HUES6 (cell line): ENCODE data around the gene MYL11.
"Not testable (repeated sequence)": the region's sequence is repeated elsewhere in the genome, so short reads cannot be mapped to it uniquely, and the experiment has no call there.

ENCODE experiments used
- H3K27ac ChIP-seq: 2 replicates; pipeline ENCODE4 v1.7.0; 2013; ENCODE audit warnings: low read depth, mild to moderate bottlenecking, low read length, inconsistent platforms
- H3K27me3 ChIP-seq: 2 replicates; pipeline ENCODE4 v1.6.1; 2013; ENCODE audit warnings: low read length; ENCODE audit not compliant: control insufficient read depth, insufficient read depth
- H3K36me3 ChIP-seq: 2 replicates; pipeline ENCODE4 v1.6.1; 2013; ENCODE audit warnings: low read length; ENCODE audit not compliant: control insufficient read depth, insufficient read depth
- H3K4me1 ChIP-seq: 2 replicates; pipeline ENCODE4 v1.6.1; 2013; ENCODE audit warnings: low read length; ENCODE audit not compliant: control insufficient read depth, insufficient read depth
- H3K4me3 ChIP-seq: 2 replicates; pipeline ENCODE4 v1.5.1; 2013; ENCODE audit warnings: low read depth, low read length
- H3K9ac ChIP-seq: one replicate; pipeline ENCODE4 v1.6.1; 2013; ENCODE audit warnings: mild to moderate bottlenecking, low read length
- H3K9me3 ChIP-seq: 2 replicates; pipeline ENCODE4 v1.6.1; 2013; ENCODE audit warnings: low read depth, low read length; ENCODE audit not compliant: control insufficient read depth, insufficient read depth

Gene MYL11, protein sequence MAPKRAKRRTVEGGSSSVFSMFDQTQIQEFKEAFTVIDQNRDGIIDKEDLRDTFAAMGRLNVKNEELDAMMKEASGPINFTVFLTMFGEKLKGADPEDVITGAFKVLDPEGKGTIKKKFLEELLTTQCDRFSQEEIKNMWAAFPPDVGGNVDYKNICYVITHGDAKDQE

DNA sequence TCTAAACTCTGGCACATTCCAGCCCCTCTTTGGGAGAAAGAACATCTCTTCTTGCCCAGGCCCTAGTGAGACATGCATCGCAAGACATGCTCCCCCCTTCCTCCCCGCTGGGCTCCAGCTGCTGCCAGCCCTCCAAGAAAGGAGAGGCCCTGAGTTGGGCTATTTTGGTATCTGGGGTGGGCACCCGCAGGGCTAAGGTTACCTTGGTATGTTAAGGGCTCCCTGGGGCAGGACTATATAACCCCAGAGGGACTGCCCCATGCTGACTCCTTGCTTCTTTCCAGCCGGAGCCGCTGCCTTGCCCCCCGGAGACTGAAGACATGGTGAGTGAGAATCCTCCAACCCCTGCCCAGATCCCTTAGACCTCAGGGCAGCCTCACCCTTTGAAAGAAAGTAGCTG is at the start of gene MYL11:
Gene MYL11, plus strand, starts transcription at position 265 of the 400 bp plus-strand sequence. Its CDS starts 56 bp downstream, at position 321.
- no peaks in the 10 kb centered on the region for H3K9me3 ChIP-seq
- H3K27me3 ChIP-seq: no peaks in the 10 kb centered on the region
- no peaks in the 10 kb centered on the region for H3K36me3 ChIP-seq
- H3K4me3 ChIP-seq: no peak within 1 kb of the TSS
- H3K4me1 ChIP-seq: peaks cover 25% of the 10 kb centered on the region
- H3K9ac ChIP-seq: no peak within 1 kb of the TSS
- H3K27ac ChIP-seq: no peak within 1 kb of the TSS

DNA sequence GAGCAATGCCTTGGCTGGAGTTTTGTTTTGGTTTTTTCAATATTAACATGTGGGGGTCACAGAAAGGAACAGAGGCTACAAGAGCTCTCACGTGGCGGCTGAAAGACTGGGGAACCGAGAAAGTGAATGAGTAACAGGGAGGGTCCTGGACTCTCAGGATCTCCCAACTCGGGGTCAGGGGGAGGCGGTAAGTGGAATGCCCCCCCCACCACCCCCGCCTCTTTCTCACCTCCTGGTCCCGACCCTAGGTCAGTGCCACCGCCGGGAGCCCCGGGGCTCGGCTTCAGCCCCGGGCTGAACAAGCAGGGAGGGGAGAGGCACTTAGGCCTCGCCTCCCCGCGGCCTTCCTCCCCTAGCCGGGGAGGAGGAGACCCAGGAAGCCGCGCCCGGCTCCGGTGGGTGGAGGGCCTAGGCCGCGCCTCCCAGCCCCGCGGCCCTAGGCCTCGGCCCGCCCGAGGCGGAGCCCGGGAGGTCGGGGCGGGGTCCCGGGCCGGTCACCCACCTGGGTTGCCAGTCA is 40.1 kb upstream of the MYL11 start:
- H3K27ac ChIP-seq, H3K9me3 ChIP-seq, H3K4me1 ChIP-seq, H3K27me3 ChIP-seq, H3K36me3 ChIP-seq: not testable (repeated sequence)
- peak overlapping the region; percentile 42 for H3K9ac ChIP-seq
- H3K4me3 ChIP-seq: peak overlapping the region; percentile 95

DNA sequence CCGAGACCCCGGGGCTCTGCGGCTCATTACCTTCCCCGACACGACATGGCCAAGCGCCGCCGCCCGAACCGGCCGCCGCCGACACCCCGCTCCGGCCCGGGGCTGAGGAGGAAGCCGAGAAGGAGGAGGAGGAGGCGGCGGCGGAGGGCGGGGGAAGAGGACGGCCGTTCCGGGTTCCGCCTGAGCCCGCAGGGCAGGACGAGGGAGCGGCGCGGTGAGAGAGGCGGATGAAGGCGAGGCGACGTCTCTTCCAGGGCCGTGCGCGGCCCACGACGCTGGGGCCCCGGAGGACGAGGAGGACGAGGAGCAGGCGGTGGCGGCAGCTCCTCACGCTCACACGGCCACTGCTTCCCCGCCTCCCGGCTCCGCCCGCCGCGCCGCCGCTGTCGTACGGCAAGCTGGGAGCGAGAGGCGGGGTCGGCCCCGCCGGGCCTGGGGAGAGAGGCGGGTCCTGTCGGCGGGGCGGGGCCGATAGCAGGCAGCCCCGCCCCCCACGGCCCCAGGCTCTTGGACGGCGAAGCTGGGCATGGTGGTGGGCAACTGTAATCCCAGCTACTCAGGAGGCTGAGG is 39.5 kb upstream of the MYL11 start:
- H3K4me3 ChIP-seq: peak overlapping the region; percentile 95
- not testable (repeated sequence) for H3K9me3 ChIP-seq, H3K27me3 ChIP-seq, H3K36me3 ChIP-seq, H3K4me1 ChIP-seq
- H3K27ac ChIP-seq: peak overlapping the region; percentile 47; the same call in 1 of the 2 replicates
- H3K9ac ChIP-seq: peak overlapping the region; percentile 80

DNA sequence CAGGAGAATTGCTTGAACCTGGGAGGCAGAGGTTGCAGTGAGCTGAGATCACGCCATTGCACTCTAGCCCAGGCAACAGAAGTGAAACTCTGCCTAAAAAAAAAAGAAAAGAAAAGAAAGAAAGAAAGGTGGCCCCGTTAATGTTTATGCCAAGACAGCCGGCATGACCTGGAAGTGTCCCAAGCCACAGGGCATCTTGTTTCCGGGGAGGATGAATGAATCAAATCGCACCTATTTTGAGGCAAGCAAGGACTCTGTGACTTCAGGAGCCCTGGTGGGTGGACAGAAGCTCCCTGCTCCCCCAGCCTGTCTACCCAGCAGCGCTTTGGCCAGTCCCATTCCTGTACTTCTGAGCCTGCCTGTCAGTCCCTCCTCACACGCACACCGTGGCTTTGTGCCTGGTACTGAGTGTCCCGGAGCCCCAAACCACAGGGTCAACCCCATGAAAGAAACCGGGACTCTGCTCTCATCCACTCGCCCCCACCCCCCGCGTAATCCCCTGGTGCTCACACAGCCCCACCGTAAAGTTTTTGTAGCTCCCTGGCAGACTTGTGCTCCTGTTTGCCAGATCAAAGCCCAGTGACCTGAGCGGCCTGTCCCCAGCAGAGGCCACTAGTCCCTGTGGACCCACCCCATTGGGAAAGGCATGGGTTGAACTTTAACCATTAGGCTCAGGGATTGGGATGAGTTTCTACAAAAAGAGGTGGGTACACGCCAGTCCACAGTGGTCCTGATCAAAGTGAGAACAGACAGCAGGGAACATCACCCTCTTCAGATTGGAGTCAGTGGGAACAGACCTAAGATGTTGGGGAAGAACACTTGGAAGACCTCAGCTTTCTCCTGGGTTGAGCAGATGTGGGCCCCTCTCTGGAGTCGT is 38.8 kb upstream of the MYL11 start:
- Histone ChIP-seq H3K9ac (no peak overlapping the region), H3K4me3 (peak overlapping the region; percentile 95), H3K4me1 (peaks cover 9% of the 10 kb centered on the region), H3K9me3 (no peaks in the 10 kb centered on the region), H3K27me3 (no peaks in the 10 kb centered on the region), H3K27ac (no peak overlapping the region), H3K36me3 (no peaks in the 10 kb centered on the region)

DNA sequence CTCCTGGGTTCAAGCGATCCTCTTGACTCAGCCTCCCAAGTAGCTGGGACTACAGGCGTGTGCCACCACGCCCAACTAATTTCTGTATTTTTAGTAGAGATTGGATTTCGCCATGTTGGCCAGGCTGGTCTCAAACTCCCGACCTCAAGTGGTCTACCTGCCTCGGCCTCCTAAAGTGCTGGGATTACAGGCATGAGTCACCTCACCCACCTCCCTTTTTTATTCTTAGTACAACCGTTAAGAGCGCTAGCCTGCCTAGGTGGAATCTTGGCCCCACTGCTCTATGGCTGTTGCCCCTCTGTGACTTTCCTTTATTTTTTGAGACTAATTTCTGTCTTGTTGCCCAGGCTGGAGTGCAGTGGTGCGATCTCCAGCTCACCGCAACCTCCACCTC is 36.6 kb upstream of the MYL11 start:
- H3K9me3 ChIP-seq, H3K27ac ChIP-seq, H3K27me3 ChIP-seq, H3K4me1 ChIP-seq, H3K4me3 ChIP-seq, H3K9ac ChIP-seq, H3K36me3 ChIP-seq: not testable (repeated sequence)

DNA sequence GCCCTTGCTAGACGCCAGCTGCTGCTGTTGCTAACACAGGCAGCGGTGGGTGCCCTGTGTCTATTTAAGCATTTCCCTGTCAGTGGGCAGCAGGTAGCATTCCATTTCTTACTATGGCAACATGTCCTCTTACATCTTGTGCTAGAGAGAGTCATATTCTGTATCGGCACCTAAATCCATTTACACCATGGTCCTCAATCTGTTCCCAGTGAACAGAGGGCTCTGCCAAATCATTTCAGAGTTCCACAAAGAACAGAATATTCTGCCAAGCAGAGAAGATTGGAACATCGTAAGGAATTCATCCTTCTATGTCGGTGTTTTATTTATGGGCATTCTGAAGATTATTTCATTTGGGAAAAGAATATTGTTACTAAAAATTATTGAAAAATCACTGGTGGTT is 35.9 kb upstream of the MYL11 start:
- H3K9ac ChIP-seq, H3K9me3 ChIP-seq, H3K27me3 ChIP-seq, H3K27ac ChIP-seq, H3K4me3 ChIP-seq, H3K4me1 ChIP-seq, H3K36me3 ChIP-seq: not testable (repeated sequence)

DNA sequence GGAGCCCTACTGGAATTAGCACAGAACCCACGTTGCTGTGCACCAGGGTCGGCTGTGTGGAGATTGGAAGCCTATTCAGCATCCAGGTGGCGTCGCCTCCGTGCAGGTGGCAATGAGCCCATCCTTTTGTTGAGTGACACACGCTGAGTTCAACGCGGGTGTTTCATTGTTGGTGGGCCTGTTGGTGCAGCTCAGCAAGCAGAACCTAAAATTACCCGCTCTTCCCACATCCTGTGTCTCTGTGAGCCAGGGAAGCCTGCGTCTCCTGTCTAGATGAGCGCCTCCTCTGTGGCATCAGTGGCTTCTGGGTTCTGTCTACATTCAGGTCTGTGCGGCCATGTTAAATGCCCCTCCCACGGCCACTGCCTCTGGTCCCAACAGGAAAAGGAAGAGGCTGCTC is 34.0 kb upstream of the MYL11 start:
- H3K9me3 ChIP-seq: no peaks in the 10 kb centered on the region
- H3K36me3 ChIP-seq: no peaks in the 10 kb centered on the region
- H3K27ac ChIP-seq: no peak overlapping the region
- H3K4me1 ChIP-seq: peaks cover 7% of the 10 kb centered on the region
- H3K9ac ChIP-seq: no peak overlapping the region
- H3K27me3 ChIP-seq: no peaks in the 10 kb centered on the region
- H3K4me3 ChIP-seq: no peak overlapping the region

DNA sequence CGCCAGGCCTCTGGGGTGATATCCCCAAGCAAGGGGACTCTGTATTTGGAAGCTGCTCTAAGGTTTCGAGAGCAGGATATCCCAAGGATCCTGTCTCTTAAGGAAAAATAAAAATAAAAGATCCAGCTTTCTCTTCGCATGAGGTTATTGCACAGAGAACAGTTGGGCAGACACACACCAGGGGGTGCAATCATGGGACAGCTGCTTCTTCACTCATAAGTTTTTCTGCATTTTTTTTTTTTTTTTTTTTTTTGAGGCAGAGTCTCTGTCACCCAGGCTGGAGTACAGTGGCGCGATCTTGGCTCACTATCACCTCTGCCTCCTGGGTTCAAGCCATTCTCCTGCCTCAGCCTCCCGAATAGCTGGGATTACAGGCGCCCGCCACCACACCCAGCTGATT is 32.6 kb upstream of the MYL11 start:
- not testable (repeated sequence) for H3K4me3 ChIP-seq, H3K27ac ChIP-seq, H3K4me1 ChIP-seq, H3K9ac ChIP-seq, H3K27me3 ChIP-seq, H3K9me3 ChIP-seq, H3K36me3 ChIP-seq

DNA sequence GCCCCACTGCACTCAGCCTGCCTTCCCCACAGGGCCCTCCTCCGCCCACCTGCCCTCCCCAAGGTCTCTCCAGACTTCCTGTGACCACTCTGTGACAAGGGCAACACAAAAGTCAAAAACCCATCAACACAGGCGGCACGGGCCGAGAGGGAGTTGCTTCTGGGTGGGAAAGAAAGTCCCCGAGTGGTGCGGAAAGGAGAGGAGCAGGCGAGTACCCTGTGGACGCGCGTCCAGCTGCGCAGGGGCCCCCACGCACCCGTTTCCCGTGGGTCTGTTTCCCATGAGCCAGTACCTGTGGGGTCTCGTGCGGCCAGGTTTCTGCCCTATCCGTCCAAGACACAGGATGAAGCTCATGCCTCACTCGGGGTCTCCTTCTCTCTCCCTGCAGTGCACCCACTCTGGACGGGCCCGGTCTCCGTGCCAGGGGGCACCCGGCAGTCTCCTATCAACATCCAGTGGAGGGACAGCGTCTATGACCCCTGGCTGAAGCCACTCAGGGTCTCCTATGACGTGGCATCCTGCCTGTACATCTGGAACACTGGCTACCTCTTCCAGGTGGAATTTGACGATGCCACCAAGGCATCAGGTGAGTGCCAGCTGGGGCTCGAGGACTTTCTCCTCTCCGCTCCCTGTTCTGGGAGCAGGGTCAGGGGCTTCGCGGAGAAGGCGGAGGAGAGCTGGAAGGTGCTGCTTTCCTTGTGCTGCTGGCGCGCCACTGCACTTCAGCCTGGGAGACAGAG is 31.7 kb upstream of the MYL11 start:
- no peaks in the 10 kb centered on the region for H3K27me3 ChIP-seq
- H3K9me3 ChIP-seq: no peaks in the 10 kb centered on the region
- no peaks in the 10 kb centered on the region for H3K4me1 ChIP-seq
- no peak overlapping the region for H3K9ac ChIP-seq
- no peak overlapping the region for H3K4me3 ChIP-seq
- H3K27ac ChIP-seq: no peak overlapping the region
- no peaks in the 10 kb centered on the region for H3K36me3 ChIP-seq

DNA sequence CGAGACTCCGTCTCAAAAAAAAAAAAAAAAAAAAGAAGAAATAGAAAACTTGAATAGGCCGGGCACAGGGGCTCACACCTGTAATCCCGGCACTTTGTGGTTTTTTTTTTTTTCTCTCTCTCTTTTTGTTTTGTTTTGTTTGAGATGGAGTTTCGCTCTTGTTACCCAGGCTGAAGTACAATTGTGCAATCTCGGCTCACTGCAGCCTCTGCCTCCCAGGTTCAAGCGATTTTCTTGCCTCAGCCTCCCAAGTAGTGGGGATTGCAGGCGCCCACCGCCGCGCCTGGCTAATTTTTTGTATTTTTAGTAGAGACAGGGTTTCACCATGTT is 31.1 kb upstream of the MYL11 start:
- H3K27me3 ChIP-seq, H3K4me1 ChIP-seq, H3K9ac ChIP-seq: not testable (repeated sequence)

DNA sequence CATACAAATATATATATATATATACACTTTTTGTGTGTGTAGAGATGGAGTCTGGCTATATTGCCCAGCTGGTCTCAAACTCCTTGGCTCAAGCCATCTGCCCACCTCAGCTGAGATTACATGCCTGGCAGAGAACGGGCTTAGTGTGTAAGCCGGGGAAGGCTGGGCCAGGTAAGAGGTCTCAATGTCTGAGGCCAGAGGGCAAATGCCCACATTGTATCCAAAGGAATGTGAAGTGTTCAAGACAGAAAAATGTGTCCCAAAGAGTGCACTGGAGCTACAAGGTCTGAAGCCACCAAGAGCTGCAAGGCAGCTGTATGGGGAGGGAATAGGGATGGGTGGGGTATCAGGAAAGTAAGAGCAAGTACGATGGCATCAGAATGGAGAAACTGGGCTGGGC is 28.3 kb upstream of the MYL11 start:
- Histone ChIP-seq H3K36me3 (peaks cover 16% of the 10 kb centered on the region), H3K4me3 (no peak overlapping the region), H3K4me1 (no peaks in the 10 kb centered on the region), H3K9ac (no peak overlapping the region), H3K27me3 (no peaks in the 10 kb centered on the region), H3K27ac (no peak overlapping the region), H3K9me3 (no peaks in the 10 kb centered on the region)

More for the DNA sequence above, 31.1 kb upstream of the MYL11 start:
- H3K4me3 ChIP-seq, H3K9me3 ChIP-seq, H3K36me3 ChIP-seq, H3K27ac ChIP-seq: not testable (repeated sequence)
